Activated CD4-positive, alpha-beta T cell treated with anti-CD3 and anti-CD28 coated beads, Interleukin-2, Interleukin-4, amounts not matched to agents 100 ng/mL and 50 ng/mL, durations not matched to agents 16 hours and 8 hours (primary cell): Measurements from ENCODE around the gene CHMP6.
A peak's percentile ranks its signal among the peaks of the same experiment; 100 is the strongest.

Source experiments
- DNase-seq: peaks from one replicate; pipeline ENCODE4 v3.0.0-alpha.2; 2020; ENCODE audit warnings: low spot score

The CHMP6 gene

DNA sequence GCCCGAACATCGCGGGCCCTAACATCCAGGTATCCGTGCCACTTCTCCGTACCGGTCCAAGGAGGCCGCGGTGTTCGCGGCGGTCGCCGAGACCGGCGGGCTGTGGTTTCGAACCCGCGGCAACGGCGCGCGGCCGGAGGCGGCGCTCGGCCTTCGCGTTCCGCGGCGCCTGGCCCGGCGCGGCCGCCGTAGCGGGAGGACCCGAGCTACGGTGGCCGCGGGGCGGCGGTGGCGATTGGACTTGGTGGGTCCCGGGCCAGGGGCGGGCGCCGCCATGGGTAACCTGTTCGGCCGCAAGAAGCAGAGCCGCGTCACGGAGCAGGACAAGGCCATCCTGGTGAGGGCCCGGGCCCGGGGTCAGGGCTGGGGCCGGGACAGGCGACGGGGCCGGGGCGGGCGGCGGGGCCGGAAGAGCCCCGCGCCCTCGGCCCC, at the start of gene CHMP6:
Gene CHMP6 (plus strand): TSS at position 197 of the 432 bp plus-strand sequence. CDS start 78 bp downstream, at position 275.
- peak; percentile 67 for DNase-seq

- DNase-seq, result no peak
Measured at GRCh38 chr17:80942423-80943345, 49.0 kb upstream of the CHMP6 start.

DNA sequence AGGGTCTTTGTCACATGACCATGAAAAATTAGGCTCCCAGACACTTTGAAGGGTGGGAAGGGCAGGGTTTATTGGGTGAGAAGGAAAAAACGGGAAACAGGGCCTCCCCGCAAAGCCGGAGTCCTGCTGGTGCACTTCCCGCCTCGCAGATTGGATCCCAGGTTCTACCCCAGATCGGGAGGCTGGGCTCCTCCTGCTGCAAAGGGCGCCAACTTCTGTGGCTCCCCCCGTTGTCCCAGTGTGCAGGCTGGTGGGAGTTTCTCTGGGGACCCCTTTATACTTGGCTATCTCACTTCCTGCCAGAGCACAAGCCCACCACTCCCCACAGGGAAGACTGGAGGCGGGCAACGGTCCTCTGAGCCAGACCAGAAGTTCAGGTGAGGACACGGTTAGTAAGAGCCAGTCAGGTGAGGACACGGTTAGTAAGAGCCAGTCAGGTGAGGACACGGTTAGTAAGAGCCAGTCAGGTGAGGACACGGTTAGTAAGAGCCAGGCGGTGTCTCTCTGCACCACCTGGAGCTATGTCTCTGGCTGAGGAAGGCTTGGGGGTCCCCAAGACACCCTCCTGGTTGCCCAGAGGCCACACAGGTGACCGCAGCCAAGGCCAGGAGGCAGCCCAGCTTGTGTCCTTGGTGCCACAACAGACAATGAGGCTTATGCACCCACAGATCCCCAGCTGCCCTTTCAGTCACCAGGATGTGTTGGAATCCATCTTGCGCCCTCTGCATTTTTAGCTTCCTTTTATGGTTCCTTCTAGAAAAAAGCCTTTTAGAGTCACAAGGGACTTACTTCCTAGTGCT, 48.1 kb upstream of the CHMP6 start:
- DNase-seq, result no peak

DNA sequence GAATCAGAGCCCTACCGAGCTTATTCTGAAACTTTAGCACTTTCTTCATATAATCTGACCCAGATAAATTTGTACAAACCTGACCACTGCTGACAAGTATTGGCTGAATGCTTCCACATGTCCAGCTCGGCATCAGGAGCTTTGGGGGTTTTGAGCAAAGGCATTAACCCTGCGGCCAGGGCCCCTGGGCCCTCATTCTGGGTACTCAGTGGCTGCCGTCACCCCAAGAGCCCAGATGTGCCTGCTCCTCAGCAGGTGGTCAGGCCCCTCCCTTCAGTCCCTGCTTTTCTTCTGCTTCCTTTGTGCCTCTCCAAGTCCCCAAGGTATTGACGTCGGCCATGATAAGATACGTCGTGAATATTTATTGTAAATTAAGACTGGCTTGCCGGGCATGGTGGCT, 47.3 kb upstream of the CHMP6 start:
- no peak for DNase-seq

DNA sequence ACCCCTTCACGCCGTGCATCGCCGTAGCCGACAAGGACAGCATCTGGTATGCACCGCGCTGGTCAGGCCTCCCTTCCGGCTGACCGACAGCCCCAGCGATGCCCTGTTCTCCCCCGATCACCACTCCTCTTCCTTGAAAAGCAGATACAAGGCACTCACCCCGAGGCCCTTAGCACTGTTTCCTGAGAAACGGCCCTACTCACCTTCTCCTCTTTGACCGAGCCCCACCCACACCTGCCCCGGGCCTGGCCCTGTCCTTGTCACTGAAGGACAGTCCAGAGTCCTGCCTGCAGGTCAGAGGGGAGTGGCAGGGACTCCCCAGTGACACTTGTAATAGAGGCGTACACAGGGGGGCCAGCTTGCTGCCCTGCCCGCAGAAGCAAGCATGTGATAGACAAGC, 45.9 kb upstream of the CHMP6 start:
- no peak for DNase-seq

- DNase-seq, result no peak
Measured at GRCh38 chr17:80946449-80946848, 45.2 kb upstream of the CHMP6 start.

GRCh38 chr17:80947200-80947940, 44.3 kb upstream of the CHMP6 start:
- no peak for DNase-seq

DNA sequence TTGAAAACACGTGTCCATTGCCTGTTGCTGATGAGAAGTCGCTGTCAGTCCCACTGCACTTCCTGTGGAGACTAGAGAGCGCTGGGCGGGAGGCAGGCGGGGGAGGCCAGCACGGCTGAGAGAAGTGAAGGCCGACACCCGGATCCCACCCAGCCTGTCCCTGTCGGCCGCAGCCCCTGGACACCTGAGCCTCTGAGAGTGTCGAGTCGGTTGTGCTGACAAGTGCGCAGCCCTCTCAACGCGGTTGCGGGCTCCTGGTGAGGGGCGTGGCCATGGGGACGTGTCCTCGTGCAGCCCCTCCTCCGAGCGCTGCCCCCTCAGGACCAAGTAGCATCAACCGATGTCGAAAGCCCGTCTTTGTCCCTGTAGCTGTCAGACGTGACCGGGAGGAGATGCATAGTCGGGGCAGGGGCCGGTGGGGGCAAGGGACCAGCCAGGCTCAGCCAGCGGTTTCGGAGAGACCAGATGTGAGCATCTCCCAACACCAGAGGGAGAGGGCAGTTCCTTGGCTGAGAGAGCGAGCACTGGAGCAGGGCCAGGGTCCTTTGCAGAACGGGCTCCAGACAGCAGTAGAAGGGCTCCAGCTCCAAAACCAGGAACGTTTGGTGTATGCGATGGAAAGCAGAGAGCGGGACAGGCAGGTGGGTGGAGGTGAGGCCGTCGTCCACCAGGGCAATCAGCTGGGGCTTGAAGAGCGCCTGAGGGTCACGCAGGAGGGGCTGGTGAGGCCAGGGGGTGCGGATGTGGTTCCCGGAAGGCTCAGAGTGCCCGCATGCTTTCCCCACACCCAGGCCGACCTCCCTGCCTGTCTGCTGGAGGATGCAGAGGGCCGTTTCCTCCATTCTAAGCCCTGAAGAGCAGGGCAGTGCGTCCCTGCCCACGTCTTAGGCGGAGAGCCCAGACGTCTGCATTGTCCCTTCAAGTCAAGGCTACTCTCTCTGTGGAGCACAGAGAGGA, 43.3 kb upstream of the CHMP6 start:
- DNase-seq, result no peak

DNA sequence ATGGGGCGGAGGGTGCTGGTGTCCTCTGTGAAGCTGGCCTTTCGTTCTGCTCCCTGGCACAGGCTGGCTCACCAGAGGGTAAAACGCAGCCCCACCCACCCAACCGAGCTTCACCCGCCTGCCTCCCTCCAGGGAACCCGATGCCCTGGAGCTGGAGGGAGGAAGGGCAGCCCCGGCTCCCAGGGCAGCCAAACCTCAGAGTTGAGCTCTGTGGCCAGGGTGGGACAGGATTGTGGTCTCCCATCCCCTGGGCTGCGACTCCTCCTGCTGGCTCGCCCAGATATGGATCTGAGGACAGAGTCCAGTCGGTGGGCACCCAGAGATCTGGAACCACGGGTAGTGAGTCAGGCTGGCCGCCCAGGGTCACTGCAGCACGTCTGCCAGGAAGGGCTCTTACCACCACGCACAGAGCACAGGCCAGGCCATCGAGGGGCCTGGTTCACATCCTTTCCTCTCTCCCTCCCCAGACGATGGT, 42.6 kb upstream of the CHMP6 start:
- no peak for DNase-seq

- no peak for DNase-seq
Measured at GRCh38 chr17:80949451-80950421, 41.9 kb upstream of the CHMP6 start.

GRCh38 chr17:80950466-80951120, 41.0 kb upstream of the CHMP6 start:
- DNase-seq, result no peak

GRCh38 chr17:80951121-80952090, 40.2 kb upstream of the CHMP6 start:
- DNase-seq, result no peak

DNA sequence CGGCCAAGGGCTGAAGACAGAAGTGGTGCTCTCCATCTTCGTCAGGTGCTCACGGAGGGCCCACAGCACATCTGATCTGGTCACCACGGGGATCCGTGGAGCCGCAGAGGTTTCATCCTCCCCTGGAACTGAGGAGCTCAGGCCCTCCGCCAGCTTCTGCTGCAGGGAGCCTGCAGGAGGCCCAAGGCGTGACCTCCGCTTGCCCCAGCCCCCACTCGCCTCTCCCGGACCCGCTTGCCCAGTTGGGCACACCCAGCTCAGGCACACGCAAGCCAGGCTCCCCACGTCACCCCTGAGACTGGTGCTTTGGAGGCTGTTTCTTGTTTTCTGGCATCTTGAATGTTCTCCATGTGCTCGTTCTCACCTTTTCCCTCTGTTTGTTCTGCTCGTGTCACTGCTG, 39.4 kb upstream of the CHMP6 start:
- DNase-seq, result no peak

DNA sequence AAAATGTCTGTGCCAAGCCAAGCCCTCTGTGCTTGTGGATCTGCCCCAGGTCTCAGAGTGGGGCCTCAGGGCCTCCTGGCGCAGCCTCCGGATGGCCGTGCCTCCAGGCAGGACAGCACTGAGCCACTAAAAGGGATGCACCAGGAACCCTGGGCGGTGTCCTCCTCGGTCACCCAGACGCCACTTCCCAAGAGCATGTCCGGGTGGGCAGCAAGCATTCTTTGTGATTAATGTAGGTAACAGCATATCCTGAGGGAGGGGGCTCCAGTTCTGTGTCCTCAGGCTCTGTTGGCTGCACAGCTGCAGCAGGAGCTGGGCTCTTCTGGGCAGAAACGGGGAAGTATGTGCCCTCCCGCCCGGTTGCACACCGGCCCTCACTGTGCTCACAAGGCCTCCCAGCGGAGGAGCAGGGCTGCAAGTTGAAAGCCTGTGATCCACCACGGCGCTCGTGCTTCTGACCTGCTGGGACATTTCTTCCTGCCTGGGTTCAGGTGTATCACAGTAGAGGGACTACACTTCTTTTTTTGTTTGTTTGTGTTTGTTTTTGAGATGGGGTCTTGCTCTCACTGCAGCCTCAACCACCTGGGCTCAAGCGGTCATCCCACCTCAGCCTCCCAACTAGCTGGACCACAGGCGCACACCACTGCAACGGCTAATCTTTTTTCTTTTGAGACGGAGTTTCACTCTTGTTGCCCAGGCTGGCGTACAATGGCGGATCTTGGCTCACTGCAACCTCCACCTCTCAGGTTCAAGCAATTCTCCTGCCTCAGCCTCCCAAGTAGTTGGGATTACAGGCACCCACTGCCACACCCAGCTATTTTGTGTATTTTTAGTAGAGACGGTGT, 37.9 kb upstream of the CHMP6 start:
- no peak for DNase-seq

GRCh38 chr17:80955078-80955477, 36.6 kb upstream of the CHMP6 start:
- DNase-seq, result no peak

- no peak for DNase-seq
Measured at GRCh38 chr17:80955671-80956280, 35.9 kb upstream of the CHMP6 start.
